ENCODE measurements around the gene C11orf42. TPM values are rescaled to one million over a fixed set of nuclear protein-coding genes. Genes with fewer than 3 reads are reported as not detected.

C11orf42 gene
- total RNA-seq, 5 donors from 2014 or later (not counting 1 experiment from before 2014, with no cell fraction given), result not detected

GRCh38 chr11:6225896-6226295 is 20.5 kb downstream of the C11orf42 start:
- Histone ChIP-seq H3K4me3 (ENCODE audit: control insufficient read depth in 1 of 2, extremely low read depth in 1 of 2, low read length in 1 of 2) (no peak overlapping the region), H3K4me1 (ENCODE audit: control insufficient read depth in 1 of 2, extremely low read depth in 1 of 2, insufficient read depth in 2 of 2, low read length in 2 of 2) (peaks cover 6 to 15% of the 10 kb centered on the region in 2 experiments), H3K27me3 (replicated peaks in 1 of 2; ENCODE audit: control insufficient read depth in 2 of 2, extremely low read depth in 1 of 2, insufficient read depth in 2 of 2, low read length in 1 of 2) (no peaks in the 10 kb centered on the region), H3K27ac (ENCODE audit: low read length) (no peak overlapping the region), H3K9me3 (no peaks in the 10 kb centered on the region), H3K36me3 (ENCODE audit: control insufficient read depth in 2 of 2, extremely low read depth in 1 of 2, insufficient read depth in 1 of 2, low read length in 1 of 2) (peaks cover 23 to 41% of the 10 kb centered on the region in 2 donors)
- H3K9me3 Mint-ChIP-seq, result no peaks in the 10 kb centered on the region
- ATAC-seq (replicated peaks in 1 of 4), result no peak
- ChIA-PET POLR2A (no interaction called here), CTCF (no interaction called here)
- H3K4me3 Mint-ChIP-seq, result no peak overlapping the region
- no CpG with 5 or more reads among the region's 2 CpGs for WGBS (ENCODE audit: insufficient coverage)
- peaks cover 51% of the 10 kb centered on the region for H3K36me3 Mint-ChIP-seq
- no peak overlapping the region for H3K27ac Mint-ChIP-seq
- H3K4me1 Mint-ChIP-seq, result peaks cover 46 to 63% (median 59%) of the 10 kb centered on the region in 3 donors
- H3K27me3 Mint-ChIP-seq, result no peaks in the 10 kb centered on the region
- no peak for DNase-seq

GRCh38 chr11:6228520-6228919 is 23.2 kb downstream of the C11orf42 start:
- no peaks in the 10 kb centered on the region for H3K27me3 Mint-ChIP-seq
- no peaks in the 10 kb centered on the region for H3K9me3 Mint-ChIP-seq
- ChIA-PET POLR2A (interaction anchor here in 1 of 2 donors (0.6 kb wide), 1 partner anchor 34 kb away, joined by 3 read pairs; no protein-coding TSS in a partner anchor), CTCF (interaction anchor here (0.6 to 1.0 kb wide), 2 partner anchors 24 to 134 kb away, joined by 3 read pairs; no protein-coding TSS in a partner anchor)
- H3K4me1 Mint-ChIP-seq, result peaks cover 64 to 73% (median 73%) of the 10 kb centered on the region in 3 donors
- H3K4me1 ChIP-seq (ENCODE audit: control insufficient read depth in 1 of 2, extremely low read depth in 1 of 2, insufficient read depth in 2 of 2, low read length in 2 of 2), result peaks cover 7 to 16% of the 10 kb centered on the region in 2 experiments
- H3K36me3 Mint-ChIP-seq, result peaks cover 32% of the 10 kb centered on the region
- H3K27me3 ChIP-seq (replicated peaks in 1 of 2; ENCODE audit: control insufficient read depth in 2 of 2, extremely low read depth in 1 of 2, insufficient read depth in 2 of 2, low read length in 1 of 2), result no peaks in the 10 kb centered on the region
- H3K27ac ChIP-seq (ENCODE audit: low read length), result no peak overlapping the region
- ATAC-seq (replicated peaks in 1 of 4) (peak in 1 of 4 experiments; percentile 29), DNase-seq (peak in 5 of 35 experiments; percentile 10 to 37 (median 22))
- H3K9me3 ChIP-seq, result no peaks in the 10 kb centered on the region
- 100% methylated on average over 1 of the region's 3 CpGs for WGBS (ENCODE audit: insufficient coverage)
- H3K4me3 ChIP-seq (ENCODE audit: control insufficient read depth in 1 of 2, extremely low read depth in 1 of 2, low read length in 1 of 2), result no peak overlapping the region
- no peak overlapping the region for H3K27ac Mint-ChIP-seq
- peaks cover 9 to 14% of the 10 kb centered on the region in 2 donors for H3K36me3 ChIP-seq (ENCODE audit: control insufficient read depth in 2 of 2, extremely low read depth in 1 of 2, insufficient read depth in 1 of 2, low read length in 1 of 2)
- H3K4me3 Mint-ChIP-seq, result no peak overlapping the region

- Histone ChIP-seq H3K4me1 (ENCODE audit: control insufficient read depth in 1 of 2, extremely low read depth in 1 of 2, insufficient read depth in 2 of 2, low read length in 2 of 2) (peaks cover 14 to 24% of the 10 kb centered on the region in 2 experiments), H3K27me3 (replicated peaks in 1 of 2; ENCODE audit: control insufficient read depth in 2 of 2, extremely low read depth in 1 of 2, insufficient read depth in 2 of 2, low read length in 1 of 2) (no peaks in the 10 kb centered on the region), H3K27ac (ENCODE audit: low read length) (peak overlapping the region; percentile 14), H3K9me3 (no peaks in the 10 kb centered on the region), H3K36me3 (ENCODE audit: control insufficient read depth in 2 of 2, extremely low read depth in 1 of 2, insufficient read depth in 1 of 2, low read length in 1 of 2) (peaks cover 0 to 4% of the 10 kb centered on the region in 2 donors), H3K4me3 (ENCODE audit: control insufficient read depth in 1 of 2, extremely low read depth in 1 of 2, low read length in 1 of 2) (no peak overlapping the region)
- peaks cover 72 to 81% (median 80%) of the 10 kb centered on the region in 3 donors for H3K4me1 Mint-ChIP-seq
- peak overlapping the region in 1 of 2 donors; percentile 63 for H3K27ac Mint-ChIP-seq
- H3K9me3 Mint-ChIP-seq, result no peaks in the 10 kb centered on the region
- peaks cover 24% of the 10 kb centered on the region for H3K36me3 Mint-ChIP-seq
- CTCF ChIA-PET, result no interaction called here
- 0% methylated on average over 1 of the region's 2 CpGs for WGBS (ENCODE audit: insufficient coverage)
- POLR2A ChIA-PET, result interaction anchor here (0.5 to 0.7 kb wide), 2 partner anchors 16 to 330 kb away, joined by 3 to 7 read pairs; no protein-coding TSS in a partner anchor
- ATAC-seq (replicated peaks in 1 of 4), result no peak
- no peak overlapping the region for H3K4me3 Mint-ChIP-seq
- no peaks in the 10 kb centered on the region for H3K27me3 Mint-ChIP-seq
- DNase-seq, result peak in 11 of 35 experiments; percentile 7 to 46 (median 11)
These were observed 24.6 kb downstream of the C11orf42 start for GRCh38 chr11:6229911-6230310.

- DNase-seq (peak in 1 of 35 experiments; percentile 21), ATAC-seq (replicated peaks in 1 of 4) (no peak)
- H3K9me3 ChIP-seq, result no peaks in the 10 kb centered on the region
- peaks cover 14 to 32% of the 10 kb centered on the region in 2 experiments for H3K4me1 ChIP-seq (ENCODE audit: control insufficient read depth in 1 of 2, extremely low read depth in 1 of 2, insufficient read depth in 2 of 2, low read length in 2 of 2)
- Mint-ChIP-seq H3K4me1 (peaks cover 54 to 63% (median 60%) of the 10 kb centered on the region in 3 donors), H3K9me3 (no peaks in the 10 kb centered on the region), H3K27me3 (no peaks in the 10 kb centered on the region), H3K27ac (no peak overlapping the region), H3K36me3 (peaks cover 10% of the 10 kb centered on the region), H3K4me3 (peak overlapping the region; percentile 48 to 98 (median 59))
- no peaks in the 10 kb centered on the region for H3K27me3 ChIP-seq (replicated peaks in 1 of 2; ENCODE audit: control insufficient read depth in 2 of 2, extremely low read depth in 1 of 2, insufficient read depth in 2 of 2, low read length in 1 of 2)
- H3K27ac ChIP-seq (ENCODE audit: low read length), result no peak overlapping the region
- ChIA-PET CTCF (interaction anchor here in 1 of 2 donors (0.5 kb wide), 1 partner anchor 380 kb away, joined by 3 read pairs; no protein-coding TSS in a partner anchor), POLR2A (interaction anchor here in 1 of 2 donors (0.5 kb wide), 1 partner anchor 28 kb away, joined by 4 read pairs; no protein-coding TSS in a partner anchor)
- H3K4me3 ChIP-seq (ENCODE audit: control insufficient read depth in 1 of 2, extremely low read depth in 1 of 2, low read length in 1 of 2), result no peak overlapping the region
- no peaks in the 10 kb centered on the region for H3K36me3 ChIP-seq (ENCODE audit: control insufficient read depth in 2 of 2, extremely low read depth in 1 of 2, insufficient read depth in 1 of 2, low read length in 1 of 2)
These were observed 27.5 kb downstream of the C11orf42 start for GRCh38 chr11:6232899-6233298.

GRCh38 chr11:6233984-6234386 is 28.6 kb downstream of the C11orf42 start:
- 3% methylated on average over 10 of the region's 10 CpGs for WGBS (ENCODE audit: insufficient coverage)
- no peak for ATAC-seq (replicated peaks in 1 of 4)
- H3K36me3 Mint-ChIP-seq, result peaks cover 7% of the 10 kb centered on the region
- peaks cover 0 to 3% of the 10 kb centered on the region in 2 experiments for H3K27me3 ChIP-seq (replicated peaks in 1 of 2; ENCODE audit: control insufficient read depth in 2 of 2, extremely low read depth in 1 of 2, insufficient read depth in 2 of 2, low read length in 1 of 2)
- CTCF ChIA-PET, result interaction anchor here in 1 of 2 donors (1.0 kb wide), 1 partner anchor 549 kb away, joined by 3 read pairs; the partner anchor contains the start of gene TRIM5
- no peaks in the 10 kb centered on the region for H3K9me3 ChIP-seq
- no peaks in the 10 kb centered on the region for H3K36me3 ChIP-seq (ENCODE audit: control insufficient read depth in 2 of 2, extremely low read depth in 1 of 2, insufficient read depth in 1 of 2, low read length in 1 of 2)
- peak overlapping the region; percentile 75 for H3K27ac ChIP-seq (ENCODE audit: low read length)
- H3K9me3 Mint-ChIP-seq, result no peaks in the 10 kb centered on the region
- H3K4me3 ChIP-seq (ENCODE audit: control insufficient read depth in 1 of 2, extremely low read depth in 1 of 2, low read length in 1 of 2), result peak overlapping the region; percentile 82 to 86
- peak overlapping the region; percentile 95 to 97 for H3K27ac Mint-ChIP-seq
- DNase-seq, result peak in 2 of 35 experiments; percentile 6 to 13
- POLR2A ChIA-PET, result interaction anchor here in 1 of 2 donors (0.6 kb wide), 1 partner anchor 117 kb away, joined by 3 read pairs; no protein-coding TSS in a partner anchor
- H3K4me1 Mint-ChIP-seq, result peaks cover 49 to 57% (median 51%) of the 10 kb centered on the region in 3 donors
- H3K4me3 Mint-ChIP-seq, result peak overlapping the region; percentile 98 to 99 (median 98)
- no peaks in the 10 kb centered on the region for H3K27me3 Mint-ChIP-seq
- peaks cover 14 to 32% of the 10 kb centered on the region in 2 experiments for H3K4me1 ChIP-seq (ENCODE audit: control insufficient read depth in 1 of 2, extremely low read depth in 1 of 2, insufficient read depth in 2 of 2, low read length in 2 of 2)

GRCh38 chr11:6234387-6235107 is 29.2 kb downstream of the C11orf42 start, which contains the start of gene FHIP1B:
FHIP1B (minus strand) TSS chr11:6234636; CDS start chr11:6224516, 10,120 bp downstream.
- Histone ChIP-seq H3K27me3 (replicated peaks in 1 of 2; ENCODE audit: control insufficient read depth in 2 of 2, extremely low read depth in 1 of 2, insufficient read depth in 2 of 2, low read length in 1 of 2) (peaks cover 0 to 8% of the 10 kb centered on the region in 2 experiments), H3K36me3 (ENCODE audit: control insufficient read depth in 2 of 2, extremely low read depth in 1 of 2, insufficient read depth in 1 of 2, low read length in 1 of 2) (no peaks in the 10 kb centered on the region), H3K4me1 (ENCODE audit: control insufficient read depth in 1 of 2, extremely low read depth in 1 of 2, insufficient read depth in 2 of 2, low read length in 2 of 2) (peaks cover 14 to 28% of the 10 kb centered on the region in 2 experiments), H3K4me3 (ENCODE audit: control insufficient read depth in 1 of 2, extremely low read depth in 1 of 2, low read length in 1 of 2) (peak within 1 kb of the TSS; percentile 82 to 86), H3K27ac (ENCODE audit: low read length) (peak within 1 kb of the TSS; percentile 75), H3K9me3 (no peaks in the 10 kb centered on the region)
- H3K36me3 Mint-ChIP-seq, result peaks cover 3% of the 10 kb centered on the region
- H3K4me1 Mint-ChIP-seq, result peaks cover 44 to 51% (median 46%) of the 10 kb centered on the region in 3 donors
- ATAC-seq (replicated peaks in 1 of 4), result peak; percentile 89 to 94 (median 91)
- POLR2A ChIA-PET, result interaction anchor here (0.5 to 0.6 kb wide), 2 partner anchors 117 to 459 kb away, joined by 3 to 5 read pairs; no protein-coding TSS in a partner anchor
- no peaks in the 10 kb centered on the region for H3K9me3 Mint-ChIP-seq
- WGBS (ENCODE audit: insufficient coverage), result under 1% methylated on average over 62 of the region's 62 CpGs
- H3K4me3 Mint-ChIP-seq, result peak within 1 kb of the TSS; percentile 98 to 99 (median 98)
- H3K27ac Mint-ChIP-seq, result peak within 1 kb of the TSS; percentile 95 to 97
- H3K27me3 Mint-ChIP-seq, result peaks cover 0 to 2% of the 10 kb centered on the region in 2 donors
- CTCF ChIA-PET, result interaction anchor here in 1 of 2 donors (1.0 kb wide), 1 partner anchor 550 kb away, joined by 3 read pairs; the partner anchor contains the start of gene TRIM5
- peak; percentile 95 to 100 (median 99) for DNase-seq

Data from T-cell (primary cell).